NCI-H345 treated with DMSO at 0.1 percent for 48 hours (cell line): ENCODE data around the gene PPP6R1.

Source experiments
- DNase-seq: peaks from one replicate; lab custom pipeline; 2025; ENCODE audit not compliant: unreplicated experiment; lab: John Stamatoyannopoulos, UW

The PPP6R1 gene

DNA sequence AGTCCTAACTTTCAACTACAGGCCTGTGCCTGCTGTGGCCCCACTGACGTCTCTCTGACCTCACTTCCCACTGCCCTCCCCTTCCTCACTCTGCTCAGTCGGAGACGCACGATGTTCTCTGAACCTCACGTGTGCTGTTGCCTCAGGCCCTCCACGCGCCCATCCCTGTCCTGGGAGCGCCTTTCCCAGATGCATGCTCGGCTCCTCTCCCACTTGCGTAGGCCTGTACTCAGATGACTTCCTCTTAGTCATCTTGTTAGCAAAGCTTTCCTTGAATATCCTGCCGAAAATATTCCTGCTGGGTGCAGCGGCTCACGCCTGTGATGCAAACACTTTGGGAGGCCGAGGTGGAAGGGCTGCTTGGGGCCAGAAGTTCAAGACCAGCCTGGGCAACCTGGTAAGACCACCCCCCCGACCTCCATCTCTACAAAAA is 69.4 kb downstream of the PPP6R1 start:
- no peak for DNase-seq

DNA sequence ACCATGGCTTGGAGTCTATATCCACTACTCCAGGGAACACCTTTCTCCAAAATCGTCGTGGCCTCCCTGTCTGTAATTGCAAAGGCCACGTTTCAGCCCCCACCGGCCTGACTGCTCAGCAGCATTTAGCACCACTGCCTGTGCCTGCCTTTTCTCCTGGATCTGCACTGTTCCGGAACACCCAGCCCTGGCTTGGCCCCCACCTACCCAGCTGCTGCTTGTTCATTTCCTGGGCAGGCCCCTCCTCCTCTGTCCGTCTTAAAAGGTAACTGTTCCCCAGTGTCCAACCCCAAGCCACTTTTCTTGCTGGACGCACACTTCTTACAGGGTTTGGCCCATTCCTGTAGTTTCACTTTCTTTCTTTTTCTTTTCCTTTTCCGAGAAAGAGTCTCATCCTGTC is 70.2 kb downstream of the PPP6R1 start:
- DNase-seq: no peak

DNA sequence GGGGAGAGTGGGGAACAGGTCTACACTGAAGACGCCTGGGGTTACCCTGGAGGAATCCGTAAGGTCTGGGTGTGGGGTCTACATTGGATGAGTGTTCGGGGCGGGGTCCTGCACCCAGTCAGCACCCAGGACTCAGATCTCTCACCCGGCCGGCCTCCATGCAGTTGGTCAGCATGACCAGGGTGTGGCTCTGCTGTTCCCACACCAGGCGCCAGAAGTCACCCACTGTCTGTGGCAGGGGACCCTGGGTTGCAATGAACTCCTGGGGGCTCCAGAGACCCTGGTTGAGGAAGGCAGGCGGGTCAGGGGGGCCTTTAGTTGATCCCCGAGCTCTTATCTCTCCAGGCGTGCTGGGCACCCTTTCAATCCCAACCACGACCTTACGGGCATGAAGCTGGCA is 72.7 kb downstream of the PPP6R1 start:
- no peak for DNase-seq

DNA sequence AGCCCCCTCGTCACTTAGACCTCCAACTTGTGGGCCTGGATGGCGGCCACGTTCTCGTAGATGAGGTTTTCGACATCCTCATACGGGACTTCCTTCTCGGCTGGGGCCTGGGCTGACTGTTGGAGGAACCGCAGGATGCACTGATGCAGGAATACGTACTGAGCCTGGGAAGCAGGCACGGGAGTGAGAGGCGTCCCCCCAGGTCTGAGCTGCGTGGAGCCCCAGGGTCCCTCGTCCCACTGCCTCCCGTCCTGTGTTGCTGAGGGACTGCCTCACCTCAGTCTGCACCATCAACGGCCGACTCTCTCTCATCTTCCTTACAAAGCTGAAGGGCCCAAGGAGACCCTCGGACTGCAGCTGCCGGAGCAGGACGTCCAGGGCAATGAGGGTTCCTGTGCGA is 77.1 kb downstream of the PPP6R1 start:
- DNase-seq: no peak
